Transverse colon (tissue), 4 donors: Measurements from ENCODE around the gene PLCL1. TPM values are rescaled to one million over a fixed set of nuclear protein-coding genes. Genes with fewer than 3 reads are reported as not detected.

Experiments used
- DNase-seq: peaks from one replicate; pipeline ENCODE4 v3.0.0-alpha.2; 2019
- H3K27ac ChIP-seq, 4 donors: fragments of 200-600 bp; sonication (generic); 2 replicates each; pipeline ENCODE4 v1.5.1; 2016 to 2018; ENCODE audit warnings: inconsistent platforms in 4 of 4
- H3K27me3 ChIP-seq: fragments of 200-600 bp; sonication (generic); 2 replicates; pipeline ENCODE4 v1.5.1; 2017; ENCODE audit warnings: inconsistent platforms
- H3K36me3 ChIP-seq, 4 donors: fragments of 200-600 bp; sonication (generic); 2 replicates each; pipeline ENCODE4 v1.5.1; 2017 to 2019; ENCODE audit warnings: inconsistent platforms in 4 of 4
- H3K4me1 ChIP-seq, 4 donors: fragments of 200-600 bp; sonication (generic); 2 replicates each; pipeline ENCODE4 v1.5.1; 2017 to 2020; ENCODE audit warnings: inconsistent platforms in 4 of 4
- H3K4me3 ChIP-seq, 4 donors: fragments of 200-600 bp; sonication (generic); 1 replicate in 1 of 4; 2 replicates in 3 of 4; pipeline versions ENCODE4 v1.5.1 to v1.6.1; 2017 to 2019; ENCODE audit warnings: inconsistent platforms in 4 of 4
- H3K9me3 ChIP-seq, 2 donors: fragments of 200-600 bp; sonication (generic); 2 replicates each; pipeline ENCODE4 v1.5.1; 2017 to 2019; ENCODE audit warnings: inconsistent platforms in 2 of 2
- CTCF ChIP-seq, 5 experiments: fragments of 200-600 bp in 3 of 5; fragments of 450-650 bp in 2 of 5; sonication (generic) in 3 of 5; IDR thresholded peaks; 1 replicate in 2 of 5; 2 replicates in 3 of 5; pipeline ENCODE4 v1.5.1; 2016 to 2017; ENCODE audit warnings: antibody characterized with exemption in 5 of 5, inconsistent platforms in 3 of 5, mild to moderate bottlenecking in 2 of 5, moderate library complexity in 1 of 5
- EP300 ChIP-seq: sonication (generic); formaldehyde crosslinking; IDR thresholded peaks from one replicate; pipeline ENCODE4 v1.6.1; 2017; ENCODE audit warnings: antibody characterized with exemption, low read depth
- POLR2A ChIP-seq: fragments of 450-650 bp; IDR thresholded peaks from one replicate; pipeline ENCODE4 v1.6.1; 2016; ENCODE audit warnings: antibody characterized with exemption, mild to moderate bottlenecking, moderate library complexity
- POLR2AphosphoS5 ChIP-seq, 3 donors: sonication (generic); formaldehyde crosslinking; IDR thresholded peaks; one replicate each; pipeline ENCODE4 v1.6.1; 2016; ENCODE audit warnings: antibody characterized with exemption in 3 of 3
- WGBS, 2 donors: methylation state at CpG; one replicate each; pipeline ENCODE4 v1.1.5; 2018; ENCODE audit warnings: low coverage in 1 of 2; 5-methylcytosine and 5-hydroxymethylcytosine counted together
- in situ Hi-C, 4 donors: fragments of 200-750 bp; cut with MboI; loops; one replicate each; pipeline versions ENCODE4 v1.15.0 to v1.15.1; 2017; ENCODE audit warnings: low sequenced_read_pairs in 3 of 4, low pct_ligation_motif_present in 1 of 4, low pct_unique_long_range_greater_than_20kb in 1 of 4
- intact Hi-C: fragments of 100-400 bp; cut with DNase I; formaldehyde crosslinking; loops from one replicate; pipeline ENCODE4 v1.15.1; 2023; ENCODE audit warnings: low total_unique reads
- total RNA-seq, 4 donors: library from RNA; depleted of rRNA; stranded (reverse); fragments of >200 nt; gene quantifications; one replicate each; pipeline ENCODE4 v1.1.0, GENCODE V29; 2016

Gene PLCL1
- total RNA-seq, 4 donors from 2014 or later, result 0.20 to 7.1 (median 5.3) TPM

GRCh38 chr2:197913084-197913483 is 108.7 kb downstream of the PLCL1 start:
- no peak overlapping the region for H3K27ac ChIP-seq
- 67 to 74% methylated on average over 3 of the region's 3 CpGs for WGBS, 2 donors
- intact Hi-C loops (no loop called here), in situ Hi-C loops (no loop called here)
- H3K36me3 ChIP-seq, result no peaks in the 10 kb centered on the region
- H3K4me3 ChIP-seq, result no peak overlapping the region
- H3K4me1 ChIP-seq, result peaks cover 0 to 14% (median 0%) of the 10 kb centered on the region in 4 donors
- no peaks in the 10 kb centered on the region for H3K9me3 ChIP-seq
- no peaks in the 10 kb centered on the region for H3K27me3 ChIP-seq
- TF ChIP-seq POLR2AphosphoS5 (IDR thresholded peaks at IDR 0.05) (no peak), POLR2A (no peak), CTCF (IDR thresholded peaks at IDR 0.05) (no peak), EP300 (no peak)
- DNase-seq, result no peak

- Histone ChIP-seq H3K27ac (no peak overlapping the region), H3K4me3 (no peak overlapping the region), H3K9me3 (no peaks in the 10 kb centered on the region), H3K4me1 (peaks cover 0 to 2% (median 0%) of the 10 kb centered on the region in 4 donors), H3K27me3 (no peaks in the 10 kb centered on the region), H3K36me3 (no peaks in the 10 kb centered on the region)
- DNase-seq, result no peak
- TF ChIP-seq EP300, result no peak
- no peak for TF ChIP-seq POLR2AphosphoS5 (IDR thresholded peaks at IDR 0.05)
- TF ChIP-seq POLR2A, result no peak
- no peak for TF ChIP-seq CTCF (IDR thresholded peaks at IDR 0.05)
- intact Hi-C loops (no loop called here), in situ Hi-C loops (no loop called here)
- 57 to 67% methylated on average over 2 of the region's 2 CpGs for WGBS, 2 donors
These were observed 110.4 kb downstream of the PLCL1 start for GRCh38 chr2:197914778-197915177.

GRCh38 chr2:197915548-197916265 is 111.3 kb downstream of the PLCL1 start:
- Histone ChIP-seq H3K27ac (no peak overlapping the region), H3K4me1 (no peaks in the 10 kb centered on the region), H3K27me3 (no peaks in the 10 kb centered on the region), H3K4me3 (no peak overlapping the region), H3K36me3 (no peaks in the 10 kb centered on the region), H3K9me3 (no peaks in the 10 kb centered on the region)
- 60 to 79% methylated on average over 1 to 3 of the region's 3 CpGs for WGBS, 2 donors
- no peak for TF ChIP-seq POLR2AphosphoS5 (IDR thresholded peaks at IDR 0.05)
- no peak for TF ChIP-seq CTCF (IDR thresholded peaks at IDR 0.05)
- TF ChIP-seq POLR2A, result no peak
- TF ChIP-seq EP300, result no peak
- DNase-seq, result no peak
- in situ Hi-C loops (no loop called here), intact Hi-C loops (no loop called here)

- no peaks in the 10 kb centered on the region for H3K4me1 ChIP-seq
- in situ Hi-C loops, result no loop called here
- intact Hi-C loops, result no loop called here
- H3K36me3 ChIP-seq, result no peaks in the 10 kb centered on the region
- DNase-seq, result no peak
- H3K4me3 ChIP-seq, result no peak overlapping the region
- no peak overlapping the region for H3K27ac ChIP-seq
- no peaks in the 10 kb centered on the region for H3K9me3 ChIP-seq
- no peaks in the 10 kb centered on the region for H3K27me3 ChIP-seq
- TF ChIP-seq EP300, result no peak
- no peak for TF ChIP-seq POLR2A
- TF ChIP-seq POLR2AphosphoS5 (IDR thresholded peaks at IDR 0.05), result no peak
- no peak for TF ChIP-seq CTCF (IDR thresholded peaks at IDR 0.05)
These were observed 115.1 kb downstream of the PLCL1 start for GRCh38 chr2:197919487-197919886.
